SK-N-MC (cell line): ENCODE measurements around the gene MOV10L1.

ENCODE experiments used
- EZH2 ChIP-seq: fragments of 200-600 bp; sonication (generic); IDR thresholded peaks from one replicate; pipeline ENCODE4 v1.6.1; 2017; ENCODE audit warnings: antibody characterized with exemption
- POLR2AphosphoS5 ChIP-seq: IDR thresholded peaks from 2 replicates; pipeline ENCODE4 v1.6.1; 2012; ENCODE audit warnings: mild to moderate bottlenecking, low read depth, low read length, borderline replicate concordance

DNA sequence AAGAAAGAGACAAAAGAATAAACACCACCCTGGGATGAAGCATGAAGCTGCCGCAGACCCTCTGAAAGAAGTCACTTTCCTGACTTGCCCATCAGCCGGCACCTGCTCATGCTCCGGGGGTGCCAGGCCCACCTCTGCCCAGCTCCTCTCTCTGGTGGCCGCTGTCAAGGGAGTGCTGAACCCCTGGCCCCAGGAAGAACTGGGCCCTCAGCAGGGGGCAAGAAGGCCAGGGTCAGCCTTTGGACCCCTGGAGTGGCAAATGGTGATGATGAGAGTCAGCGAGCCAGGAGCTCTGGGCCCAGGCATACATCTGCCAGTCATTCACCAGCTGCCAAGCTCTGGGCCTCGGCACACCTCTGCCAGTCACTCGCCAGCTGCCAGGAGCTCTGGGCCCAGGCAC lies 49.1 kb upstream of the MOV10L1 start:
- TF ChIP-seq POLR2AphosphoS5 (no peak), EZH2 (no peak)
